GM23338 (cell line): ENCODE results near the gene AGFG2.

ENCODE experiments used
- CREB1 ChIP-seq: fragments of 250-450 bp; sonication (Bioruptor Pico); IDR thresholded peaks from 2 replicates; pipeline ENCODE4 v1.5.0; 2020; ENCODE audit warnings: low read depth, mild to moderate bottlenecking, moderate library complexity
- CTCF ChIP-seq, 2 experiments: fragments of 200-600 bp in 1 of 2; sonication (generic) in 1 of 2; conservative IDR thresholded peaks; 2 replicates each; pipeline versions ENCODE4 v1.5.1 to v1.6.1; 2016 to 2017; ENCODE audit warnings: antibody characterized with exemption in 2 of 2, low read depth in 2 of 2, mild to moderate bottlenecking in 2 of 2, moderate library complexity in 1 of 2
- ETS1 ChIP-seq: IDR thresholded peaks from 2 replicates; pipeline ENCODE4 v1.6.1; 2016; ENCODE audit warnings: antibody characterized with exemption
- EZH2 ChIP-seq: fragments of 200-600 bp; sonication (generic); IDR thresholded peaks from one replicate; pipeline ENCODE4 v1.8.0; 2017; ENCODE audit warnings: antibody characterized with exemption, mild to moderate bottlenecking, low read depth; ENCODE audit not compliant: unreplicated experiment
- EZH2phosphoT487 ChIP-seq: fragments of 200-600 bp; sonication (generic); IDR thresholded peaks from one replicate; pipeline ENCODE4 v1.8.1; 2018; ENCODE audit warnings: antibody characterized with exemption; ENCODE audit not compliant: unreplicated experiment
- JUNB ChIP-seq: IDR thresholded peaks from one replicate; pipeline ENCODE4 v1.6.1; 2016; ENCODE audit warnings: antibody characterized with exemption; ENCODE audit not compliant: unreplicated experiment
- POLR2AphosphoS5 ChIP-seq: IDR thresholded peaks from 2 replicates; pipeline ENCODE4 v1.6.1; 2016; ENCODE audit warnings: antibody characterized with exemption, low read depth
- REST ChIP-seq: IDR thresholded peaks from one replicate; pipeline ENCODE4 v1.6.1; 2018; ENCODE audit warnings: antibody characterized with exemption; ENCODE audit not compliant: unreplicated experiment

GRCh38 chr7:100538654-100539435 is at the start of gene AGFG2:
- TF ChIP-seq CTCF (conservative IDR thresholded peaks at IDR 0.05; ENCODE audit: low read depth in 2 of 2) (no peak), POLR2AphosphoS5 (peak; percentile 80), REST (no peak), EZH2 (no peak), EZH2phosphoT487 (no peak), ETS1 (no peak), JUNB (no peak), CREB1 (peak; percentile 85)
